AML-193 (cell line): ENCODE data around the gene TNK1.
"Not testable (repeated sequence)": the region's sequence is repeated elsewhere in the genome, so short reads cannot be mapped to it uniquely, and the experiment has no call there.

Experiments
- DNase-seq, 2 experiments: peaks; one replicate each; lab custom pipeline; 2025; lab: John Stamatoyannopoulos, UW

Gene TNK1

DNA sequence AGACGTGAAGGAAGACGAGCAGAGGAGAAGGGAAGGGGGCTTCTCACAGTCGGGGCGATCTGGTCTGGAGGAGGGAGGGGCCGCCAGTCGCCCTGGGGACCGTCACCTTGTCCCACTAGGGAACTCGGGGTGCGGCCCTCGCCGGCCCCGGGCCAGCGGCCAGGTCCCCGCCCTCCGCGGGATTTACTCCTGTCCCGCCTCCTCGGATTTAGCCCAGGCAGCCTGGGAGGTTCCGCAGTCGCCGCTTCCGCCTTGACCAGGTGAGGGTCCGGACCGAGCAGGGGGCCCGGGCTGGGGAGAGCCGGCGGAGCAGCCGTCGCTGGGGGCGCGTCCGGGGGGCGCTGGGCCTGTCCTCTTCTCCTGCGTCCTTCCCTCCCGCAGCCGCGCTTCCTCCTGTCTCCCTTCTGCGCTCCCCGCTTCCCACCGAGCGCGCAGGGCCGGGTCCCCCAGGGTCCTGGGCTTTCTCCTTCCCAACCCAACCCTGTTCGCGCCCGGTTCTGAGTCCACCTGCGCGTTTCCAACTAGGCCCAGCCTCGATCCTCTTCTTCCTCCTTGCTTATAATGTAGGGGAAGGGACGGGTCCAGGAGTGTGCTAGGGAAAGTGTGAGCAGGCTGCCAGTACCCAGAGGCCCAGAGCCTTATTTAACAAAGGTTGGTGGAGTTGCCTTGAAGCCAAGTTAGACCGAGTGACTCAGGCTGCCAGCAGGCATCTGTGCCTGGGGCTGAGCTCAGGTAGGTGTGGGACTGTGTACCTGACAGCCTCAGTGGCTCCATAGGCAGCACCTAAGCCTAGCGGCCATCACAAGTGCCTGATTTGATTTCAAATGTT, at the start of gene TNK1:
TSS of gene TNK1 (plus strand) at position 235 of the 829 bp plus-strand sequence. CDS start 1,838 bp downstream, outside the sequence.
- DNase-seq, result no peak

DNA sequence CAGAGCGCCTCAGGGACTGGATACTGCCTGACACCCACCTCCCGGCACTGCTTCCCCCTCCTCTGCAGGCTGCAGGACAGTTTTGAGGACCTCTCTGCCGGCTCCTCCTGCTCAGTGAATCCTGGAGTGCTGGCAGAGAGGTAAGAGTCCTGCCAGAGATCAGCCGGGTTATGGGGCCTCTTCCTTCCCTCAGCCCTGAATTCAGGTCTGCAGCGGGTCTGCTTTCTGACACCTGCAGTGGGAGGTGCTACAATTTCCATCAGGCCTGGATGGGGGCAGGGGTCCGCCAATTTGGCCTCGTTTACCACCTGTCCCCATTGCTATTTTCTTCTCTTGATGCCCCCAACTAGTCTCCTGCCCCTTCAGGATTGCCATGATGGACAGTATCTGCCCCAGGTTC, 48.8 kb upstream of the TNK1 start:
- DNase-seq, result no peak

DNA sequence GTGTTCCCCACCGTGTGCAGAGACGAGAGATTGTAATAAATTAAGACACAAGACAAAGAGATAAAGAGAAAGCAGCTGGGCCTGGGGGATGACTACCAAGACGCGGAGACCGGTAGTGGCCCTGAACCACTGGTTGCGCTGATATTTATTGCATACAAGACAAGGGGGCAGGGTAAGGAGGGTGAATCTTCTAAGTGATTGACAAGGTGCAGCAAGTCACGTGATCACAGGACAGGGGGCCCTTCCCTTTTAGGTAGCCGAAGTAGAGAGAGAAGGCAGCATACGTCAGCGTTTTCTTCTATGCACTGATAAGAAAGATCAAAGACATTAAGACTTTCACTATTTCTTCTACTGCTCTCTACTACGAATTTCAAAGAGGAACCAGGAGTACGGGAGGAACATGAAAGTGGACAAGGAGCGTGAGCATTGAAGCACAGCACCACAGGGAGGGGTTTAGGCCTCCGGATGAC, 48.3 kb upstream of the TNK1 start:
- not testable (repeated sequence) for DNase-seq

DNA sequence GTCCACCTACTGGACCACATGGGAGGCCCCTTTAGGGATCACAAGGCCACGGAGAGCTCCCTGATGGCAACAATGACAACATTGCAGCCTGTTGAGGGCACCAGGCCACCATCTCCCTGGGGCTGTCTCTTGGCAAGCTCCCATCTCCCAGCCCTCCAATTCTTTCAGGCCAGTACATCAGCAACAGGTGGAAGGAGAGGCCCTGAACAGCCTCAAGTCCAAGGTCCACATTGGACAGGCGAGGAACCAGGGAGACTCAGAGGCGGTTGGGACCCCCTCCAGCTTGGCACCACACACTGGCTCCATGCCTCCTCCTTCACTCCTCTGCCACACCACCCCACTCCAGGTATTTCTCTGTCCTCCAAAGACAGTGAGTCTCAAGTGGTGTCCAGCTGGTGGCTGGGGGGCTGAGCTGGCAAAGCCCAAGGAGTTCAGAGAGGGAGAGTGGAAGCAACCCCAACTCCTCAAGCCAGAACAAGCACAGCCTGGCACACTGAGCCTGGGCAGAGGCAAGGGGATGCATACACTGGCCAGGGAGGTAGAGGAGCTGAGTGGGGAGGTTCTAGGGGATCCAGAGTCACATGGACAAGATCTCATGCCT, 45.9 kb upstream of the TNK1 start:
- no peak for DNase-seq

- DNase-seq, result not testable (repeated sequence)
Measured at GRCh38 chr17:7335765-7336164, 45.1 kb upstream of the TNK1 start.

- DNase-seq, result peak; percentile 31 to 35
Measured at GRCh38 chr17:7336240-7337175, 44.4 kb upstream of the TNK1 start, which contains the start of gene ACAP1. Gene ACAP1, plus strand, starts transcription at chr17:7336529. Its CDS starts 206 bp downstream, at chr17:7336735.

DNA sequence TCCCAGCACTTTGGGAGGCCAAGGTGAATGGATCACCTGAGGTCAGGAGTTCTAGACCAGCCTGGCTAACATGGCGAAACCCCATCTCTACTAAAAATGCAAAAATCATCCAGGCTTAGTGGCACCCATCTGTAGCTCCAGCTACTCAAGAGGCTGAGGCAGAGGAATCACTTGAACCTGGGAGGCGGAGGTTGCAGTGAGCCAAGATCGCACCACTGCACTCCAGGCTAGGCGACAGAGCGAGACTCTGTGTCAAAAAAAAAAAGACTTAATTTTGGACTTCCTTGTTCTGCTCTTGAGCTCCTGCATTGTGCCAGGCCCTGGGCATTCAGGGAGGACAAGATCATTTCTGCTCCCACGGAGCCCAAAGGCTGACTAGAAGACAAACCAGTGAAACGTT, 43.3 kb upstream of the TNK1 start:
- DNase-seq, result not testable (repeated sequence)

DNA sequence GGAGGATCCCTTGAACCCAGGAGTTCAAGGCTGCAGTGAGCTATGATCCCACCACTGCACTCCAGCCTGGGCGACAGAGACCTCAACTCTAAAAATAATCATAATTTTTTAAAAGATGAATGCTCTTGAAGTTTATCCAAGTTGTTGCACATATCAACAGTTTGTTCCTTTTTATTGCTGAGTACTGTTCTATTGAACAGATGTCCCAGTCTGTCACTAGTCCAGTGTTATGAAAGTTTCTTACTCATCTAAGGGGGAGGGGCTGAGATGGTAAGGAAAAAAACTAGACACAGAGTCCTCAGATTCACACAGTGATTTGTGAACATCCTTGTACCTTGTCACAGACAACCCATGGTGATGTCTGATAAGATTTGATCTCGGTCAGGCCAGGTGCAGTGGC, 40.7 kb upstream of the TNK1 start:
- DNase-seq, result peak in 1 of 2 experiments; percentile 4

DNA sequence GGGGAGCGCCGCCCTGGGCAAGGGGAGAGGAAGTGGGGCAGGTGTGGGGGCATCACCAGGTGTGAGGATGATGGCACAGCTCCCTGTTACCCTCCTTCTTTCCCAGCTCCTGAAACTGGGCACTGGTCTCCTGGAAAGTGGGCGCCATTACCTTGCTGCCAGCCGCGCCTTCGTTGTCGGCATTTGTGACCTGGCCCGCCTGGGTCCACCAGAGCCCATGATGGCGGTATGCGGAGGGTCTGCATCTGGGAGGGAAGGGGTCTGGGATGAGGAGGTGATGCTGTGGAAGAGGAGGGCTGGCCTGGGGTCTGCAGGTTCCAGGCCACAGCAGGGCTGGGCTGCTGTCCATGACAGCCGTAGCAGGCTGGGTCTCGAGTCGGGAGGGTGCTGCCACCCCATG, 39.0 kb upstream of the TNK1 start:
- no peak for DNase-seq

DNA sequence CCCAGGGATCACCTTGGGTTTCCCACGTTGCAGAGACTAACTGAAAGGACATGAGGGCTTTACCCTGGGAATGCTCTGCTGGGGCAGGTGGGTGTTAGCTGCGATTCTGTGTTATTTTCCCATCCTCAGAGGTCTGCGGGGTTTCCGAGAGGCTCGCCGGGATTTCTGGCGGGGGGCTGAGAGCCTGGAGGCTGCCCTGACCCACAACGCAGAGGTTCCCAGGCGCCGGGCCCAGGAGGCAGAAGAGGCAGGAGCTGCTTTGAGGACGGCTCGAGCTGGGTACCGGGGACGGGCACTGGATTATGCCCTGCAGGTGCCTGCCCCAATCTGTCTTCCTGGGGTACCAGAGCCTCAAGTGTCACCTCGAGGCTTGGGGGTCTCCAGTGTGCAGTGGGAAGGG, 37.6 kb upstream of the TNK1 start:
- DNase-seq, result no peak

DNA sequence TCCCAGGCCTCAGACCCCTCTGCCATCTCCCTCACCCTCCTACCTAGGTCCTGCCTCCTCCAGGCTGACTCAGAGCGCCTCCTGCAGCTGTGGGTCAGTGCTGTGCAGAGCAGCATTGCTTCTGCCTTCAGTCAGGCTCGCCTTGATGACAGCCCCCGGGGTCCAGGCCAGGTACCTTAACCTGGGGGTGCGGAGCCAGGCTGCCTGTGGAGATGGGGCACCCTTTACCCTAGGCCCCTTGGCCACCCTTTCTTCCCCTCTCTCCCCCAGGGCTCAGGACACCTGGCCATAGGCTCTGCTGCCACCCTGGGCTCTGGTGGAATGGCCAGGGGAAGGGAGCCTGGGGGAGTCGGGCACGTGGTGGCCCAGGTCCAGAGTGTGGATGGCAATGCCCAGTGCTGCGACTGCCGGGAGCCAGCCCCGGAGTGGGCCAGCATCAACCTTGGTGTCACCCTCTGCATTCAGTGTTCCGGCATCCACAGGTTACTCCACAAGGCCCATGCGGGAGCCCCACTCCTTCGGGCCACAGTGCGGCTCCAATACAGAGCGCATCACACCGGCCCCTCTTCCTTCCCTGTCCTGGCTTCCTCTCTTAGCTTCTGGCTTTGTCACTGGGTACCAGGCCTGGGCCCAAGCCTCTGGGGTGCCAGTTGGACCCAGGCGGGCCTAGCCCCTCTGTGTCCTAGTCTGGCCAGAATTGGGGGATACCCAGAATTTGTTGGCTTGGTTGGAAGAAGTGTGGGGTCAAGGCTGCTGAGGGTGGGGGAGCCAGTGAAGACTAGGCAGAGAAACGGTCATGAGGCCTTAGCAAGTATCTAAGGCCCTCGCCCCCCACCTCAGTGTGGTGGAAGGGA, 33.9 kb upstream of the TNK1 start:
- DNase-seq, result no peak

DNA sequence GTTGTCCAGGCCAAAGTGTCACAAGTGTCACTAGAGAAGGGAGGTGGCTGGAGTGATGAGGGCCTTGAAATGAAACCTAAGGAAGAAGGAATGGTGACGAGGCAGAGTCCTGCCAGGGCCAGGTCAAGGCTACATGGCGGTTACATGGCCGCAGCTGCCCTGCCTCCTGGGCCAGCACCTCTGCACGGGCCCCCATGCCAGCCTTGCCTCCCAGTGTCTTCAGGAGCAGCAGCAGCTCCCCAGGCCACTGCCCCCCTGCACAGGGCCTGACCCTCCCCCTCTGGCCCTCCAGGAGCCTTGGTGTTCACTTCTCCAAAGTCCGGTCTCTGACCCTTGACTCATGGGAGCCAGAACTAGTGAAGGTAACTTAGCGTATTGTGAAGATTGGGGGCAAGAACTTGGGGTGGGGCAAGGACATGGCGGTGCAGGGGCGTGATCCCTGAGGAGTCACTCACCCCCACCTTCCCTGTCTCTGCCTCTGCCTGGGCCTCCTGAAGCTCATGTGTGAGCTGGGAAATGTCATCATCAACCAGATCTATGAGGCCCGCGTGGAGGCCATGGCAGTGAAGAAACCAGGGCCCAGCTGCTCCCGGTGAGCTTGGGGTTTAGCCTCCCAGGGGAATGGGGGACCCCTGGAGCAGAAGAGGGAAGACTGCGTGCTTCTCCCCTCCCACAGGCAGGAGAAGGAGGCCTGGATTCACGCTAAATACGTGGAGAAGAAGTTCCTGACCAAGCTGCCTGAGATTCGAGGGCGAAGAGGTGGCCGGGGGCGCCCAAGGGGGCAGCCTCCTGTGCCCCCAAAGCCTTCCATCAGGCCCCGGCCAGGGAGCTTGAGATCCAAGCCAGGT, 33.0 kb upstream of the TNK1 start:
- DNase-seq, result no peak

- no peak for DNase-seq
Measured at GRCh38 chr17:7348478-7349242, 32.2 kb upstream of the TNK1 start.

- no peak for DNase-seq
Measured at GRCh38 chr17:7351665-7352502, 29.0 kb upstream of the TNK1 start, which contains the start of gene KCTD11. Gene KCTD11, plus strand, starts transcription at chr17:7352162.

- no peak for DNase-seq
Measured at GRCh38 chr17:7352503-7352889, 28.4 kb upstream of the TNK1 start.

DNA sequence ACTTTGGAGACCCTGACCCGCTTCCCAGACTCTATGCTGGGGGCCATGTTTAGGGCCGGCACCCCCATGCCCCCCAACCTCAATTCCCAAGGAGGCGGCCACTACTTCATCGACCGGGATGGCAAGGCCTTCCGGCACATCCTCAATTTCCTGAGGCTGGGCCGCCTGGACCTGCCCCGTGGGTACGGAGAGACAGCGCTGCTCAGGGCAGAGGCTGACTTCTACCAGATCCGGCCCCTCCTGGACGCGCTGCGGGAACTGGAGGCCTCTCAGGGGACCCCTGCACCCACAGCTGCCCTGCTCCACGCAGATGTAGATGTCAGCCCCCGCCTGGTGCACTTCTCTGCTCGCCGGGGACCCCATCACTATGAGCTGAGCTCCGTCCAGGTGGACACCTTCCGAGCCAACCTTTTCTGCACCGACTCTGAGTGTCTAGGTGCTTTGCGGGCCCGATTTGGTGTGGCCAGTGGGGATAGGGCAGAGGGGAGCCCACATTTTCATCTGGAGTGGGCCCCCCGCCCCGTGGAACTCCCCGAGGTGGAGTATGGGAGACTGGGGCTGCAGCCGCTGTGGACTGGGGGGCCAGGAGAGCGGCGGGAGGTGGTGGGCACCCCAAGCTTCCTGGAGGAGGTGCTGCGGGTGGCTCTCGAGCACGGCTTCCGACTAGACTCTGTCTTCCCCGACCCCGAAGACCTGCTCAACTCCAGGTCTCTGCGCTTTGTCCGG, 27.8 kb upstream of the TNK1 start:
- no peak for DNase-seq

GRCh38 chr17:7354262-7354843, 26.5 kb upstream of the TNK1 start:
- no peak for DNase-seq
